ENCODE results near the gene KLF12.

Gene KLF12

GRCh38 chr13:74151859-74152258 is 17.7 kb upstream of the KLF12 start:
- no peak for DNase-seq
- TF ChIP-seq POLR2A (IDR thresholded peaks at IDR 0.05; ENCODE audit: low read length) = no peak
- TF ChIP-seq GATA1 (IDR thresholded peaks at IDR 0.05; ENCODE audit: low read depth, low read length) = no peak

DNA sequence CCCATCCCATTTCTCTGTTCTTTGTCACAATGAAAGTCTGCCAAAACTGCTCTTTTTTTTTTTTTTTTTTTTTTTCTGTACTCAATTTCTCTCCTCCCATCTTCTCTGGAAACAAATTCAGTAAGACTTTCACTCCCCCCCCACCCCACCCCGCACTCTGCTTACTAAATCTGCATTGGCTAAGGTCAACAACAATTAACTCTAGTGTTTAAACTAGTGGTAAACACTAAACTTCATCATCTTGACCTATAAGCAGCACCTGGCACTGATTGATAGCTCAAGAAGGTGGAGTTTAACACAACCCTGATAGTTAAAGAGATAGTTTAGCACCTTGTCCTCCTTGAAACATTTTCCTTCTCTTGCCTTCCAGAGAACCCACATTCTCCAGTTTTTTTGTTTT is 14.1 kb upstream of the KLF12 start:
- TF ChIP-seq POLR2A (IDR thresholded peaks at IDR 0.05; ENCODE audit: low read length) (no peak), GATA1 (IDR thresholded peaks at IDR 0.05; ENCODE audit: low read depth, low read length) (no peak)
- DNase-seq = no peak

DNA sequence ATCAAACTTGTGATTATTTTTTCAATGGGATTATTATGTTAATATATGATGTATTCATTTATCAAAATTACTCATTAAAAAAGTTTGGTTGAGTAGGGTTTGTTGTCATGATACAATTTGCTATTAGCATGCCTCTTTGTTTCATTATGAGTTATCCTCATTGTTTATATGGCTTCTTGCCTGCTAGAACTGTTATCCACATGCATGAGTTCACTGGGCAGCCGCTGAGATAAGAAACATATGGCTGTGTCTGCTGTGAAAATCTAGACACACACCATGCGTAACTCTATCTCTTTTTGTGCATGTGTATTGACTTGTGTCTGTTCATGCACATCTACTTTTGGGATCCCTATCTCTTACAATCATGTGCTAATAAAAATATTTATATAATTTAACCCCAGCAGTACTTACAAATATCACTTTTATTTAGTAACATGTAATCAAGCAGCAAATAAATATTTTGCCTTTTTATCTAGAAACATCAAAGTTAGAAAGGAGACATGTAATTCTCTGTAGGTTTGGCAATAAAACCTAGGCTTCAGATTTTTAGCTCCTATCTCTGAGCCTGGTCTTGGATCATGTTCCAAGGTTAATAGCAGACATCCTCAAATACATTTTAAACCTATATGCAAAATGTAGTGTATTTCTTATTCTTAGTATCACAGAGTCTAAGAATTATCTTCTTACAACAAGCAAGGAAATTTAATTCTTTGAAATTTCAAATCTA is 11.2 kb upstream of the KLF12 start:
- DNase-seq = peak in 1 of 2 experiments; percentile 4
- no peak for TF ChIP-seq POLR2A (IDR thresholded peaks at IDR 0.05; ENCODE audit: low read length)
- no peak for TF ChIP-seq GATA1 (IDR thresholded peaks at IDR 0.05; ENCODE audit: low read depth, low read length)

- TF ChIP-seq POLR2A (IDR thresholded peaks at IDR 0.05; ENCODE audit: low read length) = no peak
- no peak for TF ChIP-seq GATA1 (IDR thresholded peaks at IDR 0.05; ENCODE audit: low read depth, low read length)
- DNase-seq = no peak
Observed at GRCh38 chr13:74144269-74144668, 10.1 kb upstream of the KLF12 start.

- no peak for DNase-seq
- no peak for TF ChIP-seq GATA1 (IDR thresholded peaks at IDR 0.05; ENCODE audit: low read depth, low read length)
- TF ChIP-seq POLR2A (IDR thresholded peaks at IDR 0.05; ENCODE audit: low read length) = no peak
Observed at GRCh38 chr13:74142257-74142656, 8.1 kb upstream of the KLF12 start.

GRCh38 chr13:74138241-74138640 is 4.0 kb upstream of the KLF12 start:
- no peak for TF ChIP-seq GATA1 (IDR thresholded peaks at IDR 0.05; ENCODE audit: low read depth, low read length)
- TF ChIP-seq POLR2A (IDR thresholded peaks at IDR 0.05; ENCODE audit: low read length) = no peak
- DNase-seq = no peak

DNA sequence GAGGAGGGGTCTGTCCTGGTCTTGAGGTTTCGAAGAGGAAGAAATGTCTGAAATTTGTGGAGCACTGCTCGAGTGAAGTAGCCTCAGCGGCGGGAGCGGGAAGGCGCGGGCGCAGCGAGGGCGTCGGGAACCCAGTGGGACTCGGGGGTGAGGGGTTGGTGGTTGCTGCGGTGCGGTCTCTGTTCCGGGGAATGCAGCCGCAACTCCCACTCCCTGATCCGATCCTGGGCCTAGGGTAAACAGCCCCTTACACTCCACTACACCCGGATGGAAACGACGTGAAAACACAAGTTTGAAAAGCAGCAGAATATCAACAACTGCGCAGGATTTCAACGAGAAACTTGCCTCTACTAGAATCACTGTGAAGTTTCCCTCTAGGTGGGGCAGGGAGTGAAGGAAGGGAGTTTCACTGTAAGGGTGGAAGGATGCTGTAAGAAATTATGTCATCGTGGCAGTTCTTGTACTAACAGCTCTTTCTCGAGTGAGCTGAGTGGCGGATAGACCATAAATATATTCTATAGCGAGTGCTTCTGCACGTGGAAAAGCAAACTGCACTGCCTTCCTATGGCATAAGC is 2.0 kb upstream of the KLF12 start:
- DNase-seq = peak in 1 of 2 experiments; percentile 3
- no peak for TF ChIP-seq GATA1 (IDR thresholded peaks at IDR 0.05; ENCODE audit: low read depth, low read length)
- TF ChIP-seq POLR2A (IDR thresholded peaks at IDR 0.05; ENCODE audit: low read length) = no peak

- peak in 1 of 2 experiments; percentile 2 for DNase-seq
- TF ChIP-seq POLR2A (IDR thresholded peaks at IDR 0.05; ENCODE audit: low read length) (no peak), GATA1 (IDR thresholded peaks at IDR 0.05; ENCODE audit: low read depth, low read length) (no peak)
Observed at GRCh38 chr13:74135326-74136083, 1.3 kb upstream of the KLF12 start.

- TF ChIP-seq POLR2A (IDR thresholded peaks at IDR 0.05; ENCODE audit: low read length) = no peak
- no peak for TF ChIP-seq GATA1 (IDR thresholded peaks at IDR 0.05; ENCODE audit: low read depth, low read length)
- no peak for DNase-seq
Observed at GRCh38 chr13:74134777-74135325, 647 bp upstream of the KLF12 start.

DNA sequence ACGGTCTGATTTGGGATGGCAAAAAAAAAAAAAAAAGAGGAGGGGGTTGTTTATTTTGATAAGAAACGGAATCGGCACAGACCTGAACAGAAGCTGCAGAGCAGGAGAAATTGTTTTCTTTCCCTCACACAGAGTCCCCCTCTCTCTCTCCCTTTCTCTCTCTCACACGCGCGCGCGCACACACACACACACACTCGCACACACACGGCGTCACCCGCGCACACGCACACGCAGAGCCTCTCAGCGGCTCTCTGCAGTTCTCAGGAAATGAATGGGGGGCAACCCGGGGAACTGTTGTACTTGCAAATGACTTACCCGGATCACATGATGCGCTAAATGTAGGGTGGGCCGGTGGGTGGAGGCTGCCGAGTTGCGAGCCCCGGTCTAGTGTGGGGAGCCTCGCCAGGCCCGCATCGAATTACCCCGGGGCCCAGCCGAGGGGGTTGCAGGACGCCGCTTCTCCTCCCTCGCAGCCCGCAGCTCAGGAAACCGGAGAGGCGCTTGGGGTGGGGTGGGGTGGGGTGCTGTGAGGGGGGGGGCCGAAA is 475 bp downstream of the KLF12 start:
- TF ChIP-seq GATA1 (IDR thresholded peaks at IDR 0.05; ENCODE audit: low read depth, low read length) (no peak), POLR2A (IDR thresholded peaks at IDR 0.05; ENCODE audit: low read length) (no peak)

GRCh38 chr13:74132776-74133656 is 1.2 kb downstream of the KLF12 start:
- TF ChIP-seq GATA1 (IDR thresholded peaks at IDR 0.05; ENCODE audit: low read depth, low read length) = no peak
- TF ChIP-seq POLR2A (IDR thresholded peaks at IDR 0.05; ENCODE audit: low read length) = no peak
- DNase-seq = no peak

More for the DNA sequence above, 475 bp downstream of the KLF12 start:
- no peak for DNase-seq

DNA sequence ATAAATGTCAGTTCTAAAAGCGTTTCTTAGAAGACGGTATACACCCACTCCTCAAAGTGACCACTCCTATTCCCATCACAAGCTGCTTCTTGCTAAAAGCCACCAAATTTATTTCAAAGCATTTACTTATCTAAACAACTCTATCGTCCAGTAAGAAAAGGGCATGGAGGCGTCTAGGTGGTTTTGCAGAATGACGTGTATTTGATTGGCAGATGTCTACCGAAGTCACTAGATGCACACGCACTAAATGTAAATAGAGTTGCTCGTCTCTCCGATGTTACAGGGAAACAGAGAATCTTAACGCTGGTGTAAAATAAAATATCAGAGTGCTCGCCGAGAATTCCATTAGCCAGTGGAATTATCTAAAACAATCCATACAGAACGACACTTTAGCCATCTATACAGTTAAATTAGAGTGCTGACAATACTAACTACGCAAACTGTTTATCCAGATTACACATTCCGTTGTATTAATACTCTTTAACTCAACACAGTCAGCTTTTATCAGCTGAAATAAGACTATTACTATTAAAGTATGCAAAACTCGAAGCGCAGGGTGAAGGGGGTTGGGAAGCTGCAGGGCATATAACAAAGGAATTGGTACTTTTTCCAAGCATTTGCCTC is 1.9 kb downstream of the KLF12 start:
- TF ChIP-seq POLR2A (IDR thresholded peaks at IDR 0.05; ENCODE audit: low read length) (no peak), GATA1 (IDR thresholded peaks at IDR 0.05; ENCODE audit: low read depth, low read length) (no peak)
- no peak for DNase-seq

DNA sequence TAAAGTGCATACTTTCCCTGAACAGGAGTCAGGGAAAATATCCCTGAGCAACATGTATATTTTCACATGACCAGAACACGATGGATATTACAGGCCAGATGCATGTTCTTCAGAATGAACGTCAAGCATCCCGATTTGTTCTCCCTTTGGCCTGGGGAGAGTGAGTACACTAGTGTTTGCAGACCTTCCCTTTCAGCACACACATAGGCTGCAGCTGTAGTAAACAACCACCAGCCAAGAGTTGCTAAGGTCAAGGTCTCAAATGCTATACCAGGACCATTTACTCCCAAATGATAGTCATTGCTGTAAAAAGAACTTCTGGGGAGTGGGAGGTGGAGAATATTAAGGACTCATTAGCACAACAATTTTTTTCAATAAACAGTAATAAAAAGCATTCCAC is 3.0 kb downstream of the KLF12 start:
- DNase-seq = no peak
- TF ChIP-seq GATA1 (IDR thresholded peaks at IDR 0.05; ENCODE audit: low read depth, low read length) (no peak), POLR2A (IDR thresholded peaks at IDR 0.05; ENCODE audit: low read length) (no peak)
